HepG2 (cell line): ENCODE results near the gene UNKL. TPM values are rescaled to one million over a fixed set of nuclear protein-coding genes. Genes with fewer than 3 reads are reported as not detected.

ENCODE experiments used
- ATAC-seq: fragments of 200-7000 bp; cut with Tn5 transposase; 3 replicates; pipeline ENCODE4 v1.9.1; 2020; ENCODE audit warnings: mild to moderate bottlenecking, moderate library complexity
- BruUV-seq: library from RNA; stranded (reverse); fragments of 400-500 nt; replicated peaks from 2 replicates; lab custom pipeline; 2021; lab: Mats Ljungman, UMichigan
- CTCF ChIA-PET: fragments of 300-600 bp; formaldehyde crosslinking; extraction: SDS; loops from one replicate; lab custom pipeline; 2021; ENCODE audit warnings: low total read pairs, inconsistent platforms, low intra/inter-chr PET ratio; lab: Yijun Ruan, JAX
- POLR2A ChIA-PET: fragments of 350-600 bp; sonication (Branson Sonifier 250); formaldehyde crosslinking; loops from one replicate; lab custom pipeline; 2020; ENCODE audit warnings: antibody characterized with exemption, inconsistent platforms; lab: Yijun Ruan, JAX
- DNase-seq: peaks from one replicate; pipeline ENCODE4 v3.0.0-alpha.2; 2015; ENCODE audit warnings: low spot score
- FAIRE-seq: peaks from 3 replicates; lab custom pipeline; 2011; peaks lifted over from hg19 to GRCh38; lab: Jason Lieb, UNC
- H2AFZ ChIP-seq: one replicate; pipeline ENCODE4 v1.6.1; 2011; ENCODE audit warnings: low read length, inconsistent platforms
- H3K27ac ChIP-seq: fragments of 300-600 bp; 3 replicates; pipeline ENCODE4 v1.8.0; 2011; ENCODE audit warnings: mixed run types, mild to moderate bottlenecking, mixed read lengths, low read length, inconsistent platforms; ENCODE audit not compliant: insufficient read depth; ENCODE audit errors: extremely low read length
- H3K27me3 ChIP-seq, 2 experiments: fragments of 200-600 bp in 1 of 2; 2 replicates in 1 of 2; 3 replicates in 1 of 2; pipeline versions ENCODE4 v1.6.0 to v1.8.0; 2011; ENCODE audit warnings: low read length in 2 of 2, mild to moderate bottlenecking in 2 of 2, moderate library complexity in 2 of 2, inconsistent platforms in 1 of 2; ENCODE audit not compliant: insufficient read depth in 2 of 2, control insufficient read depth in 1 of 2
- H3K36me3 ChIP-seq, 2 experiments: fragments of 200-600 bp in 1 of 2; replicated peaks in 1 of 2; 2 replicates in 1 of 2; 3 replicates in 1 of 2; pipeline versions ENCODE4 v1.5.1 to v1.8.0; 2011; ENCODE audit warnings: low read length in 2 of 2, inconsistent platforms in 1 of 2; ENCODE audit not compliant: insufficient read depth in 2 of 2, control insufficient read depth in 1 of 2
- H3K4me1 ChIP-seq: 2 replicates; pipeline ENCODE4 v1.5.1; 2012; ENCODE audit warnings: low read length, inconsistent platforms; ENCODE audit not compliant: insufficient read depth
- H3K4me2 ChIP-seq: 2 replicates; pipeline ENCODE4 v1.6.0; 2011; ENCODE audit warnings: low read depth, low read length, inconsistent platforms
- H3K4me3 ChIP-seq, 3 experiments: fragments of 200-600 bp in 1 of 3; sonication (generic), shearing (Covaris generic) in 1 of 3; replicated peaks in 1 of 3; 2 replicates each; pipeline ENCODE4 v1.5.1; 2011 to 2016; ENCODE audit warnings: low read length in 3 of 3, inconsistent platforms in 2 of 3, low read depth in 2 of 3, mild to moderate bottlenecking in 2 of 3, control low read depth in 1 of 3, mixed read lengths in 1 of 3; ENCODE audit not compliant: insufficient read depth in 1 of 3
- H3K79me2 ChIP-seq: one replicate; pipeline ENCODE4 v1.6.1; 2011; ENCODE audit warnings: low read length, inconsistent platforms; ENCODE audit not compliant: insufficient read depth
- H3K9ac ChIP-seq: 2 replicates; pipeline ENCODE4 v1.6.0; 2011; ENCODE audit warnings: mild to moderate bottlenecking, low read depth, low read length, inconsistent platforms; ENCODE audit not compliant: insufficient read depth
- H3K9me3 ChIP-seq: 2 replicates; pipeline ENCODE4 v1.5.1; 2012; ENCODE audit warnings: mild to moderate bottlenecking, low read length
- H4K20me1 ChIP-seq: 2 replicates; pipeline ENCODE4 v1.6.0; 2011; ENCODE audit warnings: inconsistent platforms, mild to moderate bottlenecking, low read length, moderate library complexity; ENCODE audit not compliant: insufficient read depth
- FOXM1 ChIP-seq: sonication (generic); formaldehyde crosslinking; IDR thresholded peaks from 2 replicates; pipeline ENCODE4 v1.5.0; 2020; ENCODE audit warnings: missing genetic modification reagents
- NR3C1 ChIP-seq: sonication (generic); formaldehyde crosslinking; IDR thresholded peaks from 2 replicates; pipeline ENCODE4 v1.4.0; 2020; ENCODE audit warnings: missing genetic modification reagents
- SIX4 ChIP-seq: sonication (generic); formaldehyde crosslinking; IDR thresholded peaks from 2 replicates; pipeline ENCODE4 v1.4.0; 2020; ENCODE audit warnings: missing genetic modification reagents
- SNAI1 ChIP-seq: sonication (generic); formaldehyde crosslinking; IDR thresholded peaks from 2 replicates; pipeline ENCODE4 v1.5.0; 2020; ENCODE audit warnings: mild to moderate bottlenecking, missing genetic modification reagents, borderline replicate concordance
- SRF ChIP-seq: IDR thresholded peaks from 2 replicates; pipeline ENCODE4 v1.6.1; 2011; ENCODE audit warnings: mild to moderate bottlenecking, low read depth, low read length, moderate library complexity
- ZKSCAN5 ChIP-seq: sonication (generic); formaldehyde crosslinking; IDR thresholded peaks from 2 replicates; pipeline ENCODE4 v1.5.1; 2020; ENCODE audit warnings: mild to moderate bottlenecking, missing genetic modification reagents
- ZNF557 ChIP-seq: sonication (generic); formaldehyde crosslinking; IDR thresholded peaks from 2 replicates; pipeline ENCODE4 v1.4.0; 2020; ENCODE audit warnings: missing genetic modification reagents
- ZNF768 ChIP-seq: sonication (generic); formaldehyde crosslinking; IDR thresholded peaks from 2 replicates; pipeline ENCODE4 v1.4.0; 2020; ENCODE audit warnings: missing genetic modification reagents
- WGBS: methylation state at CpG from one replicate; pipeline ENCODE4 v1.1.6; 2017; ENCODE audit warnings: low lambda C conversion rate; 5-methylcytosine and 5-hydroxymethylcytosine counted together
- in situ Hi-C: cut with HindIII; loops from 2 replicates; pipeline ENCODE4 v1.10.0; 2017; ENCODE audit warnings: low pct_unique_long_range_greater_than_20kb; ENCODE audit not compliant: extremely low pct_ligation_motif_present
- intact Hi-C: fragments of 100-400 bp; cut with micrococcal nuclease; formaldehyde crosslinking; loops from one replicate; pipeline ENCODE4 v1.10.0; 2022; ENCODE audit not compliant: unreplicated experiment
- polyA plus RNA-seq, 8 experiments: library from polyadenylated mRNA; depleted of rRNA in 3 of 8; stranded (reverse) in 7 of 8; unstranded in 1 of 8; fragments of >200 nt; fragmentation: Illumina TruSeq in 4 of 8; extraction: Trizol in 4 of 8; gene quantifications; 2 replicates each; pipeline versions ENCODE4 v1.2.1 to v1.2.3, GENCODE V29; 2011 to 2016; ENCODE audit warnings: low read depth in 4 of 8, missing spikeins in 1 of 8, mixed read lengths in 1 of 8; ENCODE audit not compliant: insufficient read depth in 1 of 8
- total RNA-seq, 5 experiments: library from RNA; depleted of rRNA; stranded (reverse); fragments of >200 nt; fragmentation: Illumina TruSeq; extraction: Trizol; gene quantifications; 2 replicates each; pipeline ENCODE4 v1.2.3, GENCODE V29; 2016; ENCODE audit warnings: low read depth in 1 of 5

UNKL gene
- total and polyA plus RNA-seq, 2 of the 13 experiments (the other 11 are each of a cell fraction or from before 2014, with no cell fraction given): 10.4 to 17.6 TPM

DNA sequence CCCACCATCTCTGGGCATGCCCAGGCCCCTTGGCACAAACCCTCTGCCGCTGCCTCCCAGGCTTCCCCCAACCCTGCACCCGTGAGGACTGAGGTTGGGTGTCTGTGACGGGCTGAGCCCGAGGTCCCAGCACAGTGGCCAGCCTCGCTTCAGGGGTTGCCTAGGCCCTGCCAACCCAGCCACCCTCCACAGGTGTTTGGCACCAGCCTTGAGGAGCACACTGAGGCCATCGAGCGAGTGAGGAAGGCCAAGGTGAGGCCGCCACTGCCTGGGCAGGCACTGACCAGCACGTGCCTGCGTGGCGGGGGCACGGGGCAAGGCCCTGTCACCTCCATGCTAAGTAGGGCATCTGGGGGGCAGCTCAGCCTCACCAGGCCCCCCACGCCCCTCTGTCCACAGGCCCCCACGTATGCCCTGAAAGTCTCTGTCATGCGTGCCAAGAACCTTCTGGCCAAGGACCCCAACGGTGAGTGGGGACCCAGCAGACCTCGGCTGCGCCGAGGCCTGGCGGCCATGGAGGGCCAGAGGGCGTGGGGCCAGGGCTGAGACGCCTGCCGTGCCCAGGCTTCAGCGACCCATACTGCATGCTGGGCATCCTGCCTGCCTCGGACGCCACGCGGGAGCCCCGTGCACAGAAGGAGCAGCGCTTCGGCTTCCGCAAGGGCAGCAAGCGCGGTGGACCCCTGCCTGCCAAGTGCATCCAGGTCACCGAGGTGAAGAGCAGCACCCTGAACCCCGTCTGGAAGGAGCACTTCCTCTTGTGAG, 73.6 kb downstream of the UNKL start:
- Histone ChIP-seq H3K4me1 (peaks cover 19% of the 10 kb centered on the region), H3K36me3 (no peaks in the 10 kb centered on the region), H3K9ac (no peak overlapping the region), H3K9me3 (no peaks in the 10 kb centered on the region), H2AFZ (no peak overlapping the region), H3K27me3 (peaks cover 4 to 40% of the 10 kb centered on the region in 2 experiments; a peak in 3 of 5 replicates), H3K27ac (no peak overlapping the region), H4K20me1 (no peaks in the 10 kb centered on the region), H3K79me2 (no peaks in the 10 kb centered on the region), H3K4me2 (no peak overlapping the region), H3K4me3 (no peak overlapping the region)
- no TSS peak for BruUV-seq
- intact Hi-C loops (no loop called here), in situ Hi-C loops (no loop called here)
- TF ChIP-seq ZNF768 (CRISPR knock-in tag) (peak; percentile 43; the same call in 1 of the 2 replicates), ZNF557 (CRISPR knock-in tag) (no peak)
- WGBS: 53% methylated on average over 3 of the region's 36 CpGs
- no peak for ATAC-seq
- CTCF ChIA-PET: no interaction called here
- FAIRE-seq: no peak
- POLR2A ChIA-PET: no interaction called here
- DNase-seq: no peak

DNA sequence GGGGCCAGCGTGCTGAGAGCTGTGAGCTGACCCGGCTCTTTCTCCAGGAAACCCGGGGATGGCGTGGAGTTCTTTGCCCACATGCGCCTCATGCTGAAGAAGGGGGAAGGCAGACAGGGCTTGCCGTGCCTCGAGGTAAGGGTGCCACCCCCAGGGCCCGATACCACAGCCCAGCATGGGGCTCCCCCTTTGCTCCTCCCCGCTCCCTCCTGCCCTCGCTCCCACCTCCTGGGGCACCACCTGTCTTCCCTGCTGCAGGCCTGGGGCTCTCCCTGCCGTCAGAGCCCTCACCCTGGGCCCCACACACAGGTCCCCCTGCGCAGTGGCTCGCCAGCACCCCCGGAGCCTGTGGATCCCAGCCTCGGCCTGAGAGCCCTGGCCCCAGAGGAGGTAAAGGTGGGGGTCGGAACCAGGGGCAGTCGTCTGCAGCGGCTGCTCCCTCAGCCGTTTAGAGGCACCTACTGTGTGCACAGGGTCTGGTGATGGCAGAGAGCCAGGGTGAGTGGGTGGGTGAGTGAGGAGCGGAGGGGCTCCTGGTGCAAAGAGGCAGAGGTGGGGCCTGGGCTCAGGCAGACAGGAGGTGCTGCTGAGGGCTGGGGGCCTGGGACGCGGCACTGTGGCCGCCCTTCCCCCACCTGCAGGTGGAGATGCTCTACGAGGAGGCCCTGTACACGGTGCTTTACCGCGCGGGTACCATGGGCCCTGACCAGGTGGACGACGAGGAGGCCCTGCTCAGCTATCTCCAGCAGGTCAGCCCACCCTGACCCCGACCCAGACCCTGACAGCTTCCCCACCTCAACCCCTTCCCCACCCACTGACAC, 75.4 kb downstream of the UNKL start:
- H3K9ac ChIP-seq: no peak overlapping the region
- 8% methylated on average over 12 of the region's 31 CpGs for WGBS
- FAIRE-seq (no peak), DNase-seq (no peak), ATAC-seq (no peak)
- H3K36me3 ChIP-seq: no peaks in the 10 kb centered on the region
- POLR2A ChIA-PET: no interaction called here
- peaks cover 13 to 58% of the 10 kb centered on the region in 2 experiments; a peak in 4 of 5 replicates for H3K27me3 ChIP-seq
- no peaks in the 10 kb centered on the region for H3K79me2 ChIP-seq
- peaks cover 19% of the 10 kb centered on the region for H3K4me1 ChIP-seq
- H3K27ac ChIP-seq: no peak overlapping the region
- CTCF ChIA-PET: interaction anchor here (1.1 kb wide), 1 partner anchor 75 kb away, joined by 4 read pairs; the partner anchor contains the start of gene UNKL
- intact Hi-C loops (no loop called here), in situ Hi-C loops (no loop called here)
- H4K20me1 ChIP-seq: 0 out of 2 replicates have a peak, but pooled peaks cover 3% of the 10 kb centered on the region
- no peak overlapping the region for H2AFZ ChIP-seq
- H3K4me2 ChIP-seq: no peak overlapping the region; the same call in 1 of the 2 replicates
- H3K4me3 ChIP-seq: no peak overlapping the region
- BruUV-seq: no TSS peak
- no peaks in the 10 kb centered on the region for H3K9me3 ChIP-seq
- TF ChIP-seq SRF: no peak
- no peak for TF ChIP-seq SNAI1 (CRISPR knock-in tag)
- no peak for TF ChIP-seq FOXM1
- TF ChIP-seq NR3C1 (CRISPR knock-in tag): no peak
- no peak for TF ChIP-seq SIX4 (CRISPR knock-in tag)
- no peak for TF ChIP-seq ZKSCAN5 (CRISPR knock-in tag)
